B cell (primary cell): ENCODE results near the gene GPR87. TPM values are rescaled to one million over a fixed set of nuclear protein-coding genes. Genes with fewer than 3 reads are reported as not detected.

Experiments used
- ATAC-seq: fragments of 200-7000 bp; cut with Tn5 transposase; one replicate; pipeline ENCODE4 v1.10.0; 2021; ENCODE audit warnings: low read depth, mild to moderate bottlenecking, moderate number of reproducible peaks, moderate library complexity
- CTCF ChIA-PET: fragments of 350-600 bp; sonication (Branson Sonifier 250); formaldehyde crosslinking; loops from one replicate; lab custom pipeline; 2021; ENCODE audit warnings: antibody characterized with exemption, inconsistent platforms; lab: Charles Lee
- POLR2A ChIA-PET: fragments of 350-600 bp; sonication (Branson Sonifier 250); formaldehyde crosslinking; loops from one replicate; lab custom pipeline; 2021; ENCODE audit warnings: antibody characterized with exemption; lab: Charles Lee
- DNase-seq: peaks from one replicate; pipeline ENCODE4 v3.0.0; 2013
- H2AFZ ChIP-seq: 2 replicates; pipeline ENCODE4 v1.6.1; 2012; ENCODE audit warnings: mild to moderate bottlenecking, low read depth, low read length; ENCODE audit not compliant: insufficient read depth, poor library complexity, severe bottlenecking
- H3K27ac ChIP-seq, 2 donors: 1 replicate in 1 of 2; 2 replicates in 1 of 2; pipeline ENCODE4 v1.5.1; 2012 to 2013; ENCODE audit warnings: low read length in 2 of 2, mild to moderate bottlenecking in 2 of 2, moderate library complexity in 1 of 2
- H3K27me3 ChIP-seq, 4 experiments: fragments of 200-600 bp in 1 of 4; sonication (generic) in 1 of 4; replicated peaks in 1 of 4; 1 replicate in 2 of 4; 2 replicates in 2 of 4; pipeline versions ENCODE4 v1.6.1 to v1.7.0; 2013 to 2016; ENCODE audit warnings: low read length in 3 of 4, mild to moderate bottlenecking in 2 of 4, mixed read lengths in 1 of 4, moderate library complexity in 1 of 4; ENCODE audit not compliant: insufficient read depth in 4 of 4, control insufficient read depth in 3 of 4; ENCODE audit errors: control extremely low read depth in 1 of 4
- H3K36me3 ChIP-seq, 2 experiments: replicated peaks in 1 of 2; 1 replicate in 1 of 2; 2 replicates in 1 of 2; pipeline versions ENCODE4 v1.6.1 to v1.7.1; 2013; ENCODE audit warnings: low read length in 1 of 2; ENCODE audit not compliant: insufficient read depth in 2 of 2, control insufficient read depth in 1 of 2; ENCODE audit errors: control extremely low read depth in 1 of 2, extremely low read depth in 1 of 2
- H3K4me1 ChIP-seq, 2 donors: fragments of 200-600 bp in 1 of 2; sonication (generic) in 1 of 2; 1 replicate in 1 of 2; 2 replicates in 1 of 2; pipeline versions ENCODE4 v1.5.1 to v1.6.1; 2013 to 2017; ENCODE audit warnings: low read length in 2 of 2; ENCODE audit not compliant: control insufficient read depth in 2 of 2, insufficient read depth in 2 of 2
- H3K4me2 ChIP-seq: replicated peaks from 2 replicates; pipeline ENCODE3; 2012; ENCODE audit warnings: mild to moderate bottlenecking, low read depth, low read length; ENCODE audit not compliant: poor library complexity, severe bottlenecking
- H3K4me3 ChIP-seq, 5 experiments: fragments of 200-600 bp in 1 of 5; sonication (generic) in 1 of 5; 1 replicate in 3 of 5; 2 replicates in 2 of 5; pipeline versions ENCODE4 v1.5.1 to v1.7.0; 2011 to 2016; ENCODE audit warnings: low read length in 4 of 5, mild to moderate bottlenecking in 4 of 5, low read depth in 2 of 5, control low read depth in 1 of 5, moderate library complexity in 1 of 5; ENCODE audit not compliant: insufficient read depth in 1 of 5; ENCODE audit errors: control extremely low read depth in 1 of 5, extremely low read depth in 1 of 5
- H3K79me2 ChIP-seq: fragments of 200-600 bp; sonication (generic); one replicate; pipeline ENCODE4 v1.6.0; 2016; ENCODE audit warnings: low read length; ENCODE audit not compliant: control insufficient read depth, insufficient read depth
- H3K9ac ChIP-seq: fragments of 200-600 bp; sonication (generic); 2 replicates; pipeline ENCODE4 v1.6.1; 2017; ENCODE audit warnings: mild to moderate bottlenecking, low read length, moderate library complexity
- H3K9me3 ChIP-seq, 3 donors: one replicate each; pipeline versions ENCODE4 v1.6.1 to v1.7.1; 2013; ENCODE audit warnings: low read length in 2 of 3; ENCODE audit not compliant: control insufficient read depth in 2 of 3, insufficient read depth in 1 of 3; ENCODE audit errors: control extremely low read depth in 1 of 3
- H4K20me1 ChIP-seq: 2 replicates; pipeline ENCODE4 v1.6.0; 2012; ENCODE audit warnings: mild to moderate bottlenecking, low read length; ENCODE audit not compliant: insufficient read depth, control insufficient read depth, poor library complexity, severe bottlenecking
- H3K27ac Mint-ChIP-seq: one replicate; pipeline ENCODE4 v1.8.0; 2021; ENCODE audit warnings: mixed read lengths
- H3K27me3 Mint-ChIP-seq: one replicate; pipeline ENCODE4 v1.8.0; 2021; ENCODE audit warnings: mixed read lengths
- H3K4me1 Mint-ChIP-seq: one replicate; pipeline ENCODE4 v1.8.0; 2021; ENCODE audit warnings: mixed read lengths
- H3K4me3 Mint-ChIP-seq: one replicate; pipeline ENCODE4 v1.8.0; 2021; ENCODE audit warnings: mixed read lengths
- H3K9me3 Mint-ChIP-seq: one replicate; pipeline ENCODE4 v1.8.0; 2022; ENCODE audit warnings: mixed read lengths; ENCODE audit not compliant: insufficient read depth
- CTCF ChIP-seq: fragments of 200-600 bp; IDR thresholded peaks from one replicate; pipeline ENCODE4 v1.8.0; 2022; ENCODE audit warnings: antibody characterized with exemption, mild to moderate bottlenecking
- EZH2 ChIP-seq: IDR thresholded peaks from 2 replicates; pipeline ENCODE4 v1.6.1; 2012; ENCODE audit warnings: borderline replicate concordance, low read depth, mild to moderate bottlenecking, moderate library complexity, low read length; ENCODE audit not compliant: insufficient read depth, poor library complexity, severe bottlenecking
- WGBS: methylation state at CpG from one replicate; pipeline ENCODE4 v1.1.5; 2013; ENCODE audit warnings: missing lambda C conversion rate; ENCODE audit not compliant: insufficient coverage; 5-methylcytosine and 5-hydroxymethylcytosine counted together
- intact Hi-C: fragments of 100-400 bp; cut with micrococcal nuclease; formaldehyde crosslinking; loops from one replicate; pipeline ENCODE4 v1.10.0; 2022
- polyA plus RNA-seq: library from polyadenylated mRNA; depleted of rRNA; stranded (reverse); fragments of >200 nt; gene quantifications from 2 replicates; pipeline ENCODE4 v1.2.3, GENCODE V29; 2012
- total RNA-seq, 2 donors: library from RNA; stranded (reverse); fragments of 120-200 nt in 1 of 2; gene quantifications; 1 replicate in 1 of 2; 2 replicates in 1 of 2; pipeline versions ENCODE4 v1.2.3 to v1.2.4, GENCODE V29; 2013 to 2022

GPR87 gene
- total and polyA plus RNA-seq, 2 donors (not counting 1 experiment from before 2014, with no cell fraction given): not detected

DNA sequence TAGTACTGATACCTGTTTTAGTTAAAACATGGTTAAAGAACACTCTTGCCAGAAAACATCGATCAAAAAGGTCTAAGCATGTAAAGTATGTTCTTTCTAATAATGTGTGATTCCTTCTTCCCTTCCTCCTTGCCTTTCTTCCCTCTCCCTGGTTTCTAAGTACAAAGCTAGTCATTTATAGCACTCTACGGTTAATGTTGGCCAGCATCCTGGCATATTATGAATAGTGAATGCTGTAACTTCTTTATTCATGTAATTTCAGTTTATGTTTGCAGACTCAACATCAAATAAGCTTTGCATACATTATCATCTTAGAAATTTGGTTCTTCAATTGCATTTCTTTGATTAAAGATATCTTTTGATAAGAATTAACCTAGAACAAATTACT, 40.8 kb upstream of the GPR87 start:
- no peak overlapping the region for H3K4me3 ChIP-seq
- no peak overlapping the region for H2AFZ ChIP-seq
- H3K27ac ChIP-seq: no peak overlapping the region
- ATAC-seq (no peak), DNase-seq (no peak)
- no peaks in the 10 kb centered on the region for H3K36me3 ChIP-seq
- no CpG with 5 or more reads among the region's 2 CpGs for WGBS
- POLR2A ChIA-PET: no interaction called here
- no peaks in the 10 kb centered on the region for H3K27me3 ChIP-seq
- H3K9me3 Mint-ChIP-seq: no peaks in the 10 kb centered on the region
- TF ChIP-seq CTCF: no peak
- no peak for TF ChIP-seq EZH2
- H3K4me1 ChIP-seq: peaks cover 3 to 17% of the 10 kb centered on the region in 2 donors
- no peaks in the 10 kb centered on the region for H3K79me2 ChIP-seq
- no peak overlapping the region for H3K4me3 Mint-ChIP-seq
- no peak overlapping the region for H3K9ac ChIP-seq
- H3K4me2 ChIP-seq: no peak overlapping the region
- intact Hi-C loops: no loop called here
- H3K4me1 Mint-ChIP-seq: peaks cover 22% of the 10 kb centered on the region
- no peaks in the 10 kb centered on the region for H3K27me3 Mint-ChIP-seq
- H3K27ac Mint-ChIP-seq: peak overlapping the region; percentile 65
- H3K9me3 ChIP-seq: no peaks in the 10 kb centered on the region
- CTCF ChIA-PET: interaction anchor here (1.0 to 1.3 kb wide), 3 partner anchors 31 to 1217 kb away, joined by 3 to 4 read pairs (median 3); no protein-coding TSS in a partner anchor
- no peaks in the 10 kb centered on the region for H4K20me1 ChIP-seq

GRCh38 chr3:151356794-151357462, 40.3 kb upstream of the GPR87 start:
- Histone ChIP-seq H3K36me3 (no peaks in the 10 kb centered on the region), H3K4me3 (no peak overlapping the region), H3K27me3 (no peaks in the 10 kb centered on the region), H3K27ac (peak overlapping the region in 1 of 2 donors; percentile 2), H3K9me3 (no peaks in the 10 kb centered on the region), H3K4me1 (peaks cover 5 to 22% of the 10 kb centered on the region in 2 donors), H3K79me2 (no peaks in the 10 kb centered on the region), H2AFZ (no peak overlapping the region), H3K4me2 (peak overlapping the region; percentile 42), H4K20me1 (no peaks in the 10 kb centered on the region), H3K9ac (no peak overlapping the region)
- TF ChIP-seq CTCF (no peak), EZH2 (no peak)
- DNase-seq (peak; percentile 18), ATAC-seq (no peak)
- H3K9me3 Mint-ChIP-seq: no peaks in the 10 kb centered on the region
- POLR2A ChIA-PET: no interaction called here
- peak overlapping the region; percentile 65 for H3K27ac Mint-ChIP-seq
- no peaks in the 10 kb centered on the region for H3K27me3 Mint-ChIP-seq
- H3K4me3 Mint-ChIP-seq: no peak overlapping the region
- H3K4me1 Mint-ChIP-seq: peaks cover 27% of the 10 kb centered on the region
- CTCF ChIA-PET: interaction anchor here (1.3 kb wide), 1 partner anchor 30 kb away, joined by 3 read pairs; no protein-coding TSS in a partner anchor
- WGBS: no CpG with 5 or more reads among the region's 2 CpGs
- intact Hi-C loops: no loop called here
